Ascending aorta (tissue), 2 donors: ENCODE data around the gene TSPAN6. TPM values are rescaled to one million over a fixed set of nuclear protein-coding genes. Genes with fewer than 3 reads are reported as not detected.

Experiments used
- DNase-seq, 2 donors: peaks; one replicate each; pipeline ENCODE4 v3.0.0-alpha.2; 2019; ENCODE audit warnings: low spot score in 2 of 2
- H3K27ac ChIP-seq, 2 donors: fragments of 200-600 bp; sonication (generic); one replicate each; pipeline ENCODE4 v1.5.1; 2016 to 2017; ENCODE audit warnings: mild to moderate bottlenecking in 1 of 2
- H3K27me3 ChIP-seq: fragments of 200-600 bp; sonication (generic); one replicate; pipeline ENCODE4 v1.5.1; 2017
- H3K36me3 ChIP-seq, 2 donors: fragments of 200-600 bp; sonication (generic); one replicate each; pipeline ENCODE4 v1.5.1; 2016
- H3K4me1 ChIP-seq, 2 donors: fragments of 200-600 bp; sonication (generic); one replicate each; pipeline ENCODE4 v1.5.1; 2016 to 2017; ENCODE audit warnings: mild to moderate bottlenecking in 1 of 2
- H3K4me3 ChIP-seq, 2 donors: fragments of 200-600 bp; sonication (generic); one replicate each; pipeline ENCODE4 v1.5.1; 2016 to 2017; ENCODE audit warnings: mild to moderate bottlenecking in 1 of 2
- H3K9me3 ChIP-seq, 2 donors: fragments of 200-600 bp; sonication (generic); one replicate each; pipeline ENCODE4 v1.5.1; 2016
- CTCF ChIP-seq, 3 experiments: fragments of 200-600 bp in 2 of 3; fragments of 450-650 bp in 1 of 3; sonication (generic) in 2 of 3; IDR thresholded peaks; one replicate each; pipeline ENCODE4 v1.5.1; 2016 to 2019; ENCODE audit warnings: antibody characterized with exemption in 3 of 3, mild to moderate bottlenecking in 1 of 3, moderate library complexity in 1 of 3
- intact Hi-C: fragments of 100-400 bp; cut with DNase I; formaldehyde crosslinking; loops from one replicate; pipeline ENCODE4 v1.15.1; 2023
- total RNA-seq: library from RNA; depleted of rRNA; stranded (reverse); fragments of >200 nt; gene quantifications from one replicate; pipeline ENCODE4 v1.1.0, GENCODE V29; 2016

TSPAN6 gene
- total RNA-seq, 1 donor from 2014 or later: 17.2 TPM

- Histone ChIP-seq H3K27me3 (no peaks in the 10 kb centered on the region), H3K36me3 (no peaks in the 10 kb centered on the region), H3K4me1 (no peaks in the 10 kb centered on the region), H3K27ac (no peak overlapping the region), H3K9me3 (no peaks in the 10 kb centered on the region), H3K4me3 (no peak overlapping the region)
- intact Hi-C loops: loop anchor here (10.0 kb wide), 1 partner anchor 166 kb away; no protein-coding TSS in a partner anchor
- TF ChIP-seq CTCF (IDR thresholded peaks at IDR 0.05): no peak
- no peak for DNase-seq
These were observed 44.1 kb upstream of the TSPAN6 start for GRCh38 chrX:100680756-100681155.

GRCh38 chrX:100677611-100678181, 41.1 kb upstream of the TSPAN6 start:
- no peak for TF ChIP-seq CTCF (IDR thresholded peaks at IDR 0.05)
- no peak overlapping the region for H3K27ac ChIP-seq
- H3K27me3 ChIP-seq: no peaks in the 10 kb centered on the region

GRCh38 chrX:100674705-100675104, 38.1 kb upstream of the TSPAN6 start:
- Histone ChIP-seq H3K4me3 (no peak overlapping the region), H3K36me3 (peaks cover 0 to 7% of the 10 kb centered on the region in 2 donors), H3K4me1 (no peaks in the 10 kb centered on the region), H3K27me3 (no peaks in the 10 kb centered on the region), H3K9me3 (no peaks in the 10 kb centered on the region), H3K27ac (no peak overlapping the region)
- intact Hi-C loops: loop anchor here (5.0 kb wide), 1 partner anchor 93 kb away; no protein-coding TSS in a partner anchor
- DNase-seq: no peak
- no peak for TF ChIP-seq CTCF (IDR thresholded peaks at IDR 0.05)

More at GRCh38 chrX:100677611-100678181, 41.1 kb upstream of the TSPAN6 start:
- no peaks in the 10 kb centered on the region for H3K9me3 ChIP-seq
- intact Hi-C loops: no loop called here
- H3K4me1 ChIP-seq: no peaks in the 10 kb centered on the region
- H3K4me3 ChIP-seq: no peak overlapping the region
- DNase-seq: no peak
- H3K36me3 ChIP-seq: no peaks in the 10 kb centered on the region

GRCh38 chrX:100673397-100673953, 36.9 kb upstream of the TSPAN6 start:
- no peak overlapping the region for H3K4me3 ChIP-seq
- no peak for TF ChIP-seq CTCF (IDR thresholded peaks at IDR 0.05)
- DNase-seq: no peak
- H3K9me3 ChIP-seq: no peaks in the 10 kb centered on the region
- intact Hi-C loops: loop anchor here (5.0 kb wide), 1 partner anchor 94 kb away; no protein-coding TSS in a partner anchor
- no peaks in the 10 kb centered on the region for H3K27me3 ChIP-seq
- H3K27ac ChIP-seq: no peak overlapping the region
- peaks cover 0 to 7% of the 10 kb centered on the region in 2 donors for H3K36me3 ChIP-seq
- no peaks in the 10 kb centered on the region for H3K4me1 ChIP-seq

- no peak overlapping the region for H3K4me3 ChIP-seq
- no peaks in the 10 kb centered on the region for H3K9me3 ChIP-seq
- H3K27me3 ChIP-seq: no peaks in the 10 kb centered on the region
- no peaks in the 10 kb centered on the region for H3K4me1 ChIP-seq
- H3K36me3 ChIP-seq: peaks cover 0 to 7% of the 10 kb centered on the region in 2 donors
- DNase-seq: no peak
- no peak overlapping the region for H3K27ac ChIP-seq
- no peak for TF ChIP-seq CTCF (IDR thresholded peaks at IDR 0.05)
- intact Hi-C loops: loop anchor here (5.0 kb wide), 1 partner anchor 94 kb away; no protein-coding TSS in a partner anchor
These were observed 36.4 kb upstream of the TSPAN6 start for GRCh38 chrX:100672966-100673365.
